ENCODE results near the gene GLYATL1B.

The GLYATL1B gene

GRCh38 chr11:59142530-59143507, 56.7 kb downstream of the GLYATL1B start, which contains the start of gene FAM111A:
FAM111A (plus strand) TSS chr11:59142856; CDS start chr11:59148873, 6,017 bp downstream.
- peak within 1 kb of the TSS; percentile 78 for H3K27ac ChIP-seq

GRCh38 chr11:59144096-59144495, 58.0 kb downstream of the GLYATL1B start:
- peak overlapping the region; percentile 78 for H3K27ac ChIP-seq
- no peak for DNase-seq (ENCODE audit: low read depth, low spot score)

More at GRCh38 chr11:59142530-59143507, 56.7 kb downstream of the GLYATL1B start, which contains the start of gene FAM111A:
- DNase-seq (ENCODE audit: low read depth, low spot score), result peak; percentile 88

Data from epithelial cell of prostate (primary cell).